HG03103 (cell line): ENCODE results near the gene ZMYND10.
A peak's percentile ranks its signal among the peaks of the same experiment; 100 is the strongest.

Experiments used
- ATAC-seq: cut with Tn5 transposase; IDR thresholded peaks from one replicate; pipeline ENCODE4 v1.9.1; 2021; ENCODE audit warnings: low read depth; ENCODE audit not compliant: unreplicated experiment

The ZMYND10 gene

GRCh38 chr3:50327129-50327528, 18.4 kb downstream of the ZMYND10 start:
- ATAC-seq = no peak

GRCh38 chr3:50326182-50326541, 19.4 kb downstream of the ZMYND10 start:
- ATAC-seq = no peak

- no peak for ATAC-seq
Measured at GRCh38 chr3:50325497-50326181, 19.9 kb downstream of the ZMYND10 start.

GRCh38 chr3:50325113-50325480, 20.4 kb downstream of the ZMYND10 start:
- no peak for ATAC-seq

- ATAC-seq = no peak
Measured at GRCh38 chr3:50324351-50325112, 21.0 kb downstream of the ZMYND10 start.

DNA sequence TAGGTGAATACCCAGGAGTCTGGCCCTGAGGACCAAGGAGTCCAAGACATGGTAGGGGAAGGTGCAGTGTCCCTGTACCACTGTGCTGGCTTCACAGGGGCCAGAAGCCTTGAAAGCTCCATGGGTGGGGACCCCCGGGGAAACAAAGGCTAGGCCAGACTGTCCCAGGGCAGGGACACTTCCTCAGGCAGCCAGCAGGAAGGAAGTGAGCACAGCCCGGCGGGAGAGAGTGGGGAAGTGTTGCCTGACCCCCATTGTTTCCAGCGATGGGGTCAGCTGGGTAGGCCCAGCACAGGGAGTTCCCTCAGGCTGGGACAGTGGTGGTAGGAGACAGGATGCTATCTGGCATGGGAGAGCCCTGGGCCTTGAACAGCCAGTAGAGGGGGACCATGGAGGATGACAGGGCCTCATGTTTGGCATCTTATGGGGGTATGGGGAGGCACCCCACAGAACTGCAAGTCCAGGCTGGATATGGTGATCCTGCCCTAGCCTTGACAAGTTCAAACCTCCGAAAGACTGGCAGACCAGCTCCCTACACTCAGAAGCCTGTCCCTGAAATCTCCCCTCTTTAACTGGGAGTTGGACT, 21.8 kb downstream of the ZMYND10 start:
- ATAC-seq = no peak

GRCh38 chr3:50323092-50323600, 22.4 kb downstream of the ZMYND10 start:
- ATAC-seq = no peak

- ATAC-seq = no peak
Measured at GRCh38 chr3:50322386-50323091, 23.0 kb downstream of the ZMYND10 start, which contains the start of gene HYAL2. Gene HYAL2 (minus strand): TSS chr3:50322745. CDS start chr3:50320489, 2,256 bp downstream.

DNA sequence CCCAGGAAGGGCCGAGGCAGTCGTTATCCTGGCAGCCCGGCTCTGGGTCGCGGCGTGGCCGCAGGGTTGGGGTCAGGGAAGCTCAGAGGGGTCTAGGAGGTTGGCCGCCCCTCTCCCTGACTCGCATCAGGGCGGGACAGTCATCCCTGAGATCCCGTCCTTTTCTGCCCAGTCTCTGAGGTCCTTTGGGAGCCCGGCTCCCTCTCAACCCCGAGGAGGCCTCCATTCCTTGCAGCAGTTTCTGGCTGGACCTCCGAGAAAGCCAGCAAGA, 23.5 kb downstream of the ZMYND10 start:
- no peak for ATAC-seq

DNA sequence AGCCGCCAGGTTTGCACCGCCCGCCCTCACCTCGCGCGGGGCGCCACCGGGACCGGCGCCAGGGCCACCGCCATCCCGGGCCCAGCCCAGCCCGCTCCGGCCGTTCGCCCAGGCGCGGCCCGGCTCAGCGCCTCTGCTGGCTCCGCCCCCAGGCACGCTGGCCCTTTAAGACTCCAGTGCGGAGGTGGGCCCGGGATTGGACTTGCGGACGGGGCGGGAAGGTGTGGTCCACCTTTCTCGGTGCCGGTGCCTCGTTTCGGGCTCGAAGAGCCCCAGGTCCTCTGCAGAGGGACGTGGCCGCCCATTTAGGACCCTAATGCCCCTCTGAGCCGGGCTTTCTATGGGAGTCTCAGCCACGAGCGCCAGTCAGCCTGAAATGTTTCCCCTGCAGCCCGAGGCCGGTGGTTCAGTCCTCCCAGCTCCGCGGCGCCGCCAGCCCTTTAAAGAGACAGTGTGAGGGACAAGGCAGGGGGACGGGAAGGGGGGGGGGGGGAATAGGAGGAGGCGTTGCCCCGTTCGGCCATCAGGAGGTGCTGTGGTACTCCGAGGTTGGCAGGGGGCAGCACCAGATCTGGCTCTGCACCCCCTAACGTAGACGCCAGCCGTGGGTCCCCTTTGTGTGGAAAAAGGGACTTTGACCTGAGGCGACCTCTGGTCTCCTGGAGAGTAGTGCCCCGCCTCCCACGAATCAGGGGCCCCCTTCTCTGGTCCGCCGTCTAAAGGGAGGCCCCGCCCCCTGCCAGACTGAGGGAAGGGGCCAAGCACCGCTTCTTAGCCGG, 24.0 kb downstream of the ZMYND10 start:
- ATAC-seq = peak; percentile 70

- peak; percentile 29 for ATAC-seq
Measured at GRCh38 chr3:50320853-50321335, 24.6 kb downstream of the ZMYND10 start.

GRCh38 chr3:50319894-50320625, 25.5 kb downstream of the ZMYND10 start:
- no peak for ATAC-seq

DNA sequence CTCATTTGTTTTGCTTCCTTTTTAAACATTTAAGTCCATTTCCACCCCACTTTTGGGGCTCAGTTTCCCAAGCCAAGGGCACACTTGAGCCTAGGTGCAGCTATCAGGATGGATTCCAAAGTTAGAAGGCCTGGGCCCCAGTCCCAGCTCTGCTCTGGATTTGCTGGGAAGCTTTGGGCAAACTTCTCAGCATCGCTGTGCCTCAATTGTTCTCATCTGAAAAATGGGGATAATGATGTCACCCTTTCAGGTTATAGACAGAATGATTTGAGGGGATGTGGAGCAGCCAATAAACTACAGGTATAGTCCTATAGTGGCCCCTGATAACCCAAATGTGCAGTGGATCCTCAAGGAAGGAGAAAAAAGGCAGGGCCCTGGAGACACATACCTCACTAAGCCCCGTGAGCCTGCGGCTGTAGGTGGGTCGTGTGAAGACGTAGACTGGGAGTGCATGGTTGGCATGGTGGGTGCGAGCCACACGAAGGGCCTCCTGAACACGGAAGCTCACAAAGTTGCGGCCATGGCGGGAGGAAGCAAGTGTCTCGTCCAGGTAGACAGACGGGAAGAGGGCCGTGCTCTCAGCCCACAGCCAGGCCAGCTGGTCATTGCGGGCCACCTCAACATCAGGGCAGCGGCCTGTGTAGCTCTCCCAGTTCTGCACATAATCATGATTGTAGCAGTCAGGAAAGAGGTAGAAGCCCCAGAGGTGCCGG, 26.2 kb downstream of the ZMYND10 start:
- ATAC-seq = no peak

DNA sequence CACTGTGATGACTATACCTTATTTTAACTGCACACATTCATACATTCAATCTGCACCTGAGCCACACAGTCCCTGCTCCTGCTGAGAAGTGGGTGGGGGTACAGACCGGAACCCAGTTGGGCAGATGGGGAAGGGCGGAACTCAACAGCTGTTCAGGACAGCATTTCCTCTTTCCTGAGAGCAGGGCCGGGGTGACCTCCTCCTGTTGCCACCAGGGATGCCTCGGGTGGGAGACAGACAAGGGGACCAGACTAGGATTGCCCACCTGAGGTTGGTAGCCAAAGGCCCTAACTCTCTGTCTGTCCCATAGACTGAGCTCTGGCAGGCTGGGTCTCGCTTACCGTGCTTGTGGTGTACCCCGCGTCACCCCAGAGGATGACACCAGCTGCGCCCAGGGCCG, 26.9 kb downstream of the ZMYND10 start:
- no peak for ATAC-seq

DNA sequence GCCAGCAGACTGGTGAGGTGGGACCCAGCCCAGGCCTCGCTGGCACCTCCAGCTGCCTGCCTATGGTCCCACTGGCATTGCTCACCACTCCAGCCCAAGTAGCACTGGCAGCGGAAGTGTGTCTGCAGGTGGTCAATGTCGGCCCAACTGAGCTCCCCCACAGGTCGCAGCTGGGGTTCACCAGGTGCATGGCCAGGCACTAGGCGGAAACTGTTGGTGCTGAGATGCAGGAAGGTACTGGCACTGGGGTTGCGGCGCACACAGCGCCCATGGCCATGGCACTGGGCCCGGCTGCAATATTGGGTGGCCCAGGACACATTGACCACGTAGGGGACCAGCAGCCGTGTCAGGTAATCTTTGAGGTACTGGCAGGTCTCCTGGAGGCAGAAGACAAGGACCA, 27.4 kb downstream of the ZMYND10 start:
- ATAC-seq = no peak

GRCh38 chr3:50317300-50317699, 28.2 kb downstream of the ZMYND10 start:
- no peak for ATAC-seq

GRCh38 chr3:50316657-50317242, 28.8 kb downstream of the ZMYND10 start:
- no peak for ATAC-seq

GRCh38 chr3:50314816-50315215, 30.7 kb downstream of the ZMYND10 start:
- no peak for ATAC-seq

DNA sequence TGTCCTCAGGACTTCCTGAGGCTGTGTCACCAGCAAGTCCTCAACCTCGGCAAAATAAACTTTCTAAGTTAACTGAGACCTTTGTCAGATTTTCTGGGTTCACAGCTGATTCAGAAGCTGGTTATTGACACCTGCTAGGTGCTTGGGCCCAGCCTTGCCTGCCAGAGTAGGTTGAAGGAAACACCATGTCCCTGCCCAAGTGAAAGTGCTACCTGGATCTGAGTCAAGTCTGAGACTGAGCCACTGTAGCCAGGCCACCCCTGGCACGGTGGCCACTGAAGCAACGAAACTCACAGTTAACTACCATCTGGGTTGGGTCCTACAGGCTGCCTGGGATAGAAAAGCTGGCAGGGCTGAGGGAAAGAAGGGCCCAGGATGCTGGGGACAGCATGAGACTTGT, 31.2 kb downstream of the ZMYND10 start:
- ATAC-seq = no peak
